Renal pelvis (tissue), 4 donors: ENCODE results near the gene KLHL21. TPM values are rescaled to one million over a fixed set of nuclear protein-coding genes. Genes with fewer than 3 reads are reported as not detected.
"Not testable (repeated sequence)": the region's sequence is repeated elsewhere in the genome, so short reads cannot be mapped to it uniquely, and the experiment has no call there.

Experiments
- DNase-seq: peaks from one replicate; pipeline ENCODE4 v3.0.0-alpha.2; 2013
- polyA plus RNA-seq, 3 donors: library from polyadenylated mRNA; unstranded; fragments of 120-200 nt; gene quantifications; one replicate each; pipeline ENCODE4 v1.2.1, GENCODE V29; 2013; ENCODE audit not compliant: insufficient read length in 3 of 3

The KLHL21 gene
- polyA plus RNA-seq, 3 donors: 16.3 to 17.8 (median 17.6) TPM

DNA sequence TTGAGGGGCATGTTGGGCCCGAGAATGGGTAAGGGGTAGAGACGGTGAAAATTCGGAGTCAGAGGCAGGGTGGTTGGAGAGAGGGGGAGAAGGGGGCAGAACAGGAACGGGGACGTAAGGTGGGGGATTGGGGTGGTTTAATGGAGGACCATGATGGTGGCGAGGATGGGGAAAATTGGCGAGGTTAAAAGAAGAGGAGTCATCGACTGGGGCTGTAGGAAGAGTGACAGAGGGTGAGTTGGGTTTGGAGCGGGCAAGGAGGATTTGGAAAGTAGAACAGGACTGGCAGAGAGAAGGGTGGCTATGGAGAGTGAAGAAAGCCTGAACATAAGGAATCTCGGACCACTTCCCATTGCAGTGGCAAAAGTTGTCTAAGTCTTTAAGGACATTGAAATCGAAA, 33.6 kb downstream of the KLHL21 start:
- DNase-seq: no peak

DNA sequence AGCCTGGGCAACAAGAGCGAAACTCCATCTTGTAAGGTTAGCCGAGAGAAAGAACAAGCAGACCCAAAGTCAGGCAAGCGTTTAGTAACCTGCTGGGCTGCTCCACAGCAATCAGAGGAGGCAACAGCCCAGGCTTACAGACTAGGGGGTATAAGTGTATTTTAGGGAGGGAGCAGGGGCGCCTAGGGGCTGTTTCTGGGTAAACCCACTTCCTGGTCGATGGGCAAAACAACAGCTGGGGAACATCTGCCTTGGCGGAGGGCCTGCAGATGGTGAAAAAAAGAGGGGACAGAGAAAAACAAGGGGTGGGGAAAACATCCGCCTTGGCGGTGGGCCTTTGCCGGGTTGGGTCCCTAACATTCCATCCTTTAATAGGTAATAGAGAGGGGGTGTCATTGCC, 42.4 kb downstream of the KLHL21 start:
- DNase-seq: no peak

DNA sequence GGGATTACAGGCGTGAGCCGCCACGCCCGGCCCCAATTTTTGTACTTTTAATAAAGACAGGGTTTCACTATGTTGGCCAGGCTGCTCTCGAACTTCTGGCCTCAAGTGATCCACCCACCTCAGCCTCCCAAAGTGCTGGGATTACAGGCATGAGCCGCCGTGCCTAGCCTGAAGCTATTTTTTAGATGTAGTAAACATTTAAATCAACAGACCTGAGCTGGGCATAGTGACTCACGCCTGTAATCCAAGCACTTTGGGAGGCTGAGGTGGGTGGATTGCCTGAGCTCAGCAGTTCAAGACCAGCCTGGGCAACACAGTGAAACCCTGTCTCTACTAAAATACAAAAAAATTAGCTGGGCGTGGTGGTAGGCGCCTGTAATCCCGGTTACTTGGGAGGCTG, 43.5 kb downstream of the KLHL21 start:
- DNase-seq: not testable (repeated sequence)

DNA sequence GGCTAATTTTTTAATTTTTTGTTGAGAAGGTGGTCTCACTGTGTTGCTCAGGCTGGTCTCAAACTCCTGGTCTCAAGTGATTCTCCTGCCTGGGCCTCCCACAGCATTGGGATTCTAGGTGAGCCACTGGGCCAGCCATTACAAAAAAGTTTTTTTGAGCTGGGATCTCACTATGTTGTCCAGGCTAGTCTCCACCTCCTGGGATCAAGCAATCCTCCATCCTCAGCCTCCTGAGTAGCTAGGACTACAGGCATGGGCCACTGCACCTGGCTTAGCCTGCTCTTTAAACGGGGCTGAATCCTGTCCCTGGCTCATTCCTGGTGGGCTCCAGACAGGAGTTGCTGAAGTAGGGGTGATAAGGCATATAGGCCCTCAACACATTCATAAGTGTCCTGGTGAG, 45.1 kb downstream of the KLHL21 start:
- DNase-seq: no peak

DNA sequence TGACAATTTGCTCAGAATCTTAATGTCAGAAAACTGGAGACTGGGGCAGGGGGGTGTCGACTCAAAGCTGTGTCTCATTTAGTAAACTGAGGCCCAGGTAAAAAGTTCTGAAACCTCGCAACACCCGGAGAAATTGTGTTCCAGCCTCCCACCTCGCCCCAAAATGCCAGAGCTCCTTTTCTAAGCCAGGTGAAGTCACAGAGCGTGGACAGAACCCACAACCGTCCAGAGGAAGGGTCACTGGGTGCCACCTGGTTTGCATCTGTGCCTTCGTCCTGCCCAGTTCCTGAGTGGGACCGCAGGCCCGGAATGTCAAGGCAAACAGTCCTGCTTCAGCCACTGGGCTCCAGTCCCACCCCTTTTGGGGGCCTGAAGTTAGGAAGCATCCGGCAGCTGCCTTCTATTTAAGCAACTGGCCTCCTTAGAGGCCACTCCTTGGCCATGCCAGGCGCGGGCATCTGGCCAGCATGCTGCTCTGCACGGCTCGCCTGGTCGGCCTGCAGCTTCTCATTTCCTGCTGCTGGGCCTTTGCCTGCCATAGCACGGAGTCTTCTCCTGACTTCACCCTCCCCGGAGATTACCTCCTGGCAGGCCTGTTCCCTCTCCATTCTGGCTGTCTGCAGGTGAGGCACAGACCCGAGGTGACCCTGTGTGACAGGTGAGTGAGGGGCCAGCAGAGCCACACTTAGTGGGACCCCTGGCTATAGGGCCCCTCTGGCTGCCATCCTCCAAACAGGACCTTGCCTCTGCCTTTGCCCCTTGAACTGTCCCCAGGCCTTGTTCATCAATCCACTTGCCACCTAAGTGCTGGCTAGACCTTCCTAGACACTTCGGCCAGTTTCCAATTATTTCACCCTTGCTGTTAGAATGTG, 47.5 kb downstream of the KLHL21 start, which contains the start of gene TAS1R1:
Gene TAS1R1 (plus strand): TSS at position 401 of the 872 bp plus-strand sequence. CDS start 67 bp downstream, at position 468.
- no peak for DNase-seq

DNA sequence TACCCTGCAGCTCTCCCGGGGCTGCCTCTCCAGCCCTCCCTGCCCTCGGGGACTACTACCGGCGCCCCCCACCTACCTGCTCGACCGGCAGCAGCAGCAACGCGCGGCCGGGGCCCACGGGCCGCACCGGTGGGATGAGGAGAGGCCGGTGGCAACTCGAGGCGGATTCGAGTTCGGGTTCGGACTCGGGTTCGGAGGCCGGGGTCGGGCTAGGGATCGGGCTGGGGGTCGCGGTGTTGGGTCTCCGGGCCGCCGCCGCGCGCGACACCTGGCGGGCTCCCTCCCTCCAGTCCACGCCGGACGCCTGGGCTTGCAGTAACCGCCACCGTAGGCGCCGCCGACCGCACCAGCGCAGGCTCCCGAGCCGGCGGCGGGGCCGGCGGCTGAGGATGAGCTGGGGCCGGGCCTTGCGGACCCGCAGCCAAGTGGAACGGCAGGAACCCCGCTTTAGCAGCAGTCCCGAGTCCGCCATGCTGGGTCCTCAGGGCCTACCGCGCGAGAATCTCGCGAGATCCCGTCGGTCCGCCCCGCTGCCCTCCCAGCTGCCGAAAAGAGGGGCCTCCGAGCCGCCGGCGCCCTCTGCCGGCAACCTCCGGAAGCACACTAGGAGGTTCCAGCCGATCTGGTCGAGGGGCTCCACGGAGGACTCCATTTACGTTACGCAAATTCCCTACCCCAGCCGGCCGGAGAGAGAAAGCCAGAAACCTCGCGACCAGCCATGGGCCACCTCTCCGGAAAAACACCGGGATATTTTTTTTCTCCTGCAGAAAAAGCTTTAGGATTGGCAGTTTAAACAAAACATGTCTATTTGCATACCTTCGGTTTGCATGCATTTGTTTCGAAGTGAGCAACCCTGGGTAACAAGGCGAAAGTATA, 48.4 kb downstream of the KLHL21 start, which contains the start of gene NOL9:
Gene NOL9 (minus strand): TSS at position 483 of the 876 bp plus-strand sequence. CDS start 11 bp downstream, at position 472.
- DNase-seq: peak; percentile 92

DNA sequence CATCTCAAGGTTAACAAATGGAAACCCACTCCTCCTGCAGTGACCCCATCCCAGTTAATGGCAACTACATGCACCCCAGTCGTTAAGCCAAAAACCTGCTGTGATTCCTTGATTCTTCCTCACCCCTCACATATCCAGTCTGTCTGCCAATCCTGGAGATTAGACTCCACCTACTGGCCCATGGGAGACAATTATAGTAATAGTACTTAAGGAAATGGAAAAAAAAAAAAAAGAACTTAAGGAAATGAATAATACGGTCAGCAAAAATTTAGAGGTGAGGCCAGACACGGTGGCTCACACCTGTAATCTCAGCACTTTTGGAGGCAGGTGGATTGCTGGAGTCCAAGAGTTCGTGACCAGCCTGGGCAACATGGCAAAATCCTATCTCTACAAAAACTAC, 55.4 kb downstream of the KLHL21 start:
- DNase-seq: no peak

DNA sequence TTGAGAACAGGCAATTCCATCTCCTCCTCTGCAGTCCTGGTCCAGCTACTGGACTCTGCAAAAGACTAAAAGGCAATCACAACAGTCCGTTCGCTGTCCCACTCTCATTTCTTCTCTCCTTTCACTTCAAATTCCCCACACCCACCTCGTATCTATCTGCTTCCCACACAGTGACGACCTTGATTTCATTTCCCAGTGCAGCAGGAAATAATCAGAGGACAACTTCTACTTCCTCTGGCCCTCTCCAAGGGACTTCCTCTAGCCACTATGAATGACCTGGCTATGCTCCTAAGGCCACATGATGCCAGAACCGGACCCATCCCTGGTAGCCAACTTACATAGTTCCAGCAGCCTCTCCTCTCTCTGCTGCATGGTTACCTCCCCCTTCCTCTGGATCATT, 56.3 kb downstream of the KLHL21 start:
- DNase-seq: no peak

DNA sequence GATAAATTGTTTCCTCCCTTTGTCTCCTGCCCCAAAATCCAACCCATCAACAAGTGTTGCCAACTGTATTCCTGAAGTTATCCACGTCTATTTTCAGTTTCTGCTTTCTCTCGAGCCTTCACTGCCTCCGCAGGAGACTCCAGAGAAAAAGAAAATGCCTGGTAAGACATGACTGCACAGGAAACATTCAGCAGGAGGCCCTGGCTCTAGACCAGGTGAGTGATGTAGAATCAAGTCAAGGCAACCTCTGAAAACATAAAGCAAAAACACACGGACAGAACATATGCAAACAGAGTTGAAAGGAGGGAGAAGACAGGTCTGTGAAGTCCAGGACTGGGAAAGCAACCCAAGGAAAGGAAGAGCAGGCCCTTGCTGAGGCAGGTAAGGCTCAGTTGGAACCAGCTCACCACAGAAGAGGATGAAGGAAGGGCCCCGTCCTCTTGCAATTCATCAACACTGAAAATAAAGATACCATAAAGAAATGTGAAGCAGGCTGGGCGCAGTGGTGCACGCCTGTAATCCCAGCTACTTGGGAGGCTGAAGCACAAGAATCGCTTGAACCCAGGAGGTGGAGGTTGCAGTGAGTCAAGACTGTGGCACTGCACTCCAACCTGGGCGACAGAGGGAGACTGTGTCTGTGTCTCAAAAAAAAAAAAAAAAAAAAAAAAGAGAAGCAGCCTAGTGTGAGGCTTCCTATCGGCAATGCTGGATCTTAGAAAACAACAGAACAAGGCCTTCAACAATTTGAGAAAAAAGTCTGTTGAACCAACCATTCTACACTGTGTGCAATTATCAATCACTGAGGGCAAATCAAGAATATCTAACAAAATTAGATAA, 57.2 kb downstream of the KLHL21 start:
- no peak for DNase-seq

DNA sequence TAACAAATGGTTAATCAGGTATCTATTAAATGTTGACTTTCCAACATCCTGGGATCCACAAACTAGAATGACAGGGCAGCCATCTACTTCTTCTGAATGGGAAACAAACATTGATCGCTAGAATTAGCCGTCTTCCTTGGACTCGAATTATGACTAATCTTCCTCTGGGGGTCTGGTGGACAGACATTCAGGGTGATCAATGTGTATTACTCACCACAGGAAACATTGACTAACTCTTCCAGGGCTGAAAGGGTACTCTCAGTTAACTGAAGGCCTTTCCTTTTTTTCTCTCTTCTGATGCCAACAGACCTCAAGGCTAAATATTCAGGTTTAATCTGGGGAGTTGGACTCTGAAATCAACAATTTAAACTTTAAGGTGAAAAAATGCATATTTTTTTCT, 57.8 kb downstream of the KLHL21 start:
- DNase-seq: no peak

Other genes starting within 250 kb of the KLHL21 start
- gene ACOT7, start 209.1 kb downstream of the KLHL21 start, polyA plus RNA-seq: 10 to 100 TPM; 32.8 to 39.4 (median 36.8) TPM
- under 1 TPM; 0.33 to 0.46 (median 0.40) TPM for gene HES2, start 182.9 kb downstream of the KLHL21 start, polyA plus RNA-seq
- 10 to 100 TPM; 19.6 to 21.5 (median 21.5) TPM for gene ESPN, start 178.1 kb downstream of the KLHL21 start, polyA plus RNA-seq
- 10 to 100 TPM; 14.0 to 22.5 (median 20.2) TPM for gene TNFRSF25, start 136.7 kb downstream of the KLHL21 start, polyA plus RNA-seq
- gene PLEKHG5, start 111.2 kb downstream of the KLHL21 start, polyA plus RNA-seq: 10 to 100 TPM; 16.3 to 25.1 (median 19.6) TPM
- 10 to 100 TPM; 13.9 to 25.2 (median 23.4) TPM for gene NOL9, start 48.4 kb downstream of the KLHL21 start, polyA plus RNA-seq
- under 1 TPM; 0.09 to 0.21 (median 0.19) TPM for gene TAS1R1, start 47.6 kb downstream of the KLHL21 start, polyA plus RNA-seq
- gene ZBTB48, start 22.9 kb downstream of the KLHL21 start, polyA plus RNA-seq: 10 to 100 TPM; 35.0 to 46.0 (median 43.0) TPM
- gene PHF13, start 10.9 kb upstream of the KLHL21 start, polyA plus RNA-seq: 10 to 100 TPM; 24.7 to 28.2 (median 26.3) TPM
- gene THAP3, start 22.0 kb upstream of the KLHL21 start, polyA plus RNA-seq: 10 to 100 TPM; 21.0 to 23.8 (median 23.4) TPM
- 10 to 100 TPM; 57.3 to 79.4 (median 78.4) TPM for gene DNAJC11, start 98.9 kb upstream of the KLHL21 start, polyA plus RNA-seq
- 10 to 100 TPM; 72.3 to 83.1 (median 76.0) TPM for gene CAMTA1, start 182.6 kb upstream of the KLHL21 start, polyA plus RNA-seq